ENCODE data around the gene GOSR2.

DNA sequence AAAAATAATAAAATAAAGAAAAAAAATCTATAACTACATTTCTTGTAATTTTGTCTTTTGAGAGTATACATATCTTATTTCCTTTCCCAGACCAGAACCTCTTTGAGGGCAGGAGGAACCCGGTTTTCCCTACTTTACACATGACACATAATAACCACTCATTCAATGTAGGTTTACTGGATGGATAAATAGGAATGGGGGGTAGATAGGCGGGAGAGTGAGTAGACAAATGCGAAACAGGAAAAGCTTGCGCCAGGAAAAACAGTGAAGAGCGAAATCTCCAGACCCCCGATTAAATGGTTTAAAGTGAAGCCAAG lies 515 bp upstream of the GOSR2 start:
- no peak for TF ChIP-seq RNF2 (conservative IDR thresholded peaks at IDR 0.05; ENCODE audit: low read depth)
- no peak for TF ChIP-seq CTCF (CRISPR knock-in tag; IDR thresholded peaks at IDR 0.05)
- TF ChIP-seq, protein P1, sequence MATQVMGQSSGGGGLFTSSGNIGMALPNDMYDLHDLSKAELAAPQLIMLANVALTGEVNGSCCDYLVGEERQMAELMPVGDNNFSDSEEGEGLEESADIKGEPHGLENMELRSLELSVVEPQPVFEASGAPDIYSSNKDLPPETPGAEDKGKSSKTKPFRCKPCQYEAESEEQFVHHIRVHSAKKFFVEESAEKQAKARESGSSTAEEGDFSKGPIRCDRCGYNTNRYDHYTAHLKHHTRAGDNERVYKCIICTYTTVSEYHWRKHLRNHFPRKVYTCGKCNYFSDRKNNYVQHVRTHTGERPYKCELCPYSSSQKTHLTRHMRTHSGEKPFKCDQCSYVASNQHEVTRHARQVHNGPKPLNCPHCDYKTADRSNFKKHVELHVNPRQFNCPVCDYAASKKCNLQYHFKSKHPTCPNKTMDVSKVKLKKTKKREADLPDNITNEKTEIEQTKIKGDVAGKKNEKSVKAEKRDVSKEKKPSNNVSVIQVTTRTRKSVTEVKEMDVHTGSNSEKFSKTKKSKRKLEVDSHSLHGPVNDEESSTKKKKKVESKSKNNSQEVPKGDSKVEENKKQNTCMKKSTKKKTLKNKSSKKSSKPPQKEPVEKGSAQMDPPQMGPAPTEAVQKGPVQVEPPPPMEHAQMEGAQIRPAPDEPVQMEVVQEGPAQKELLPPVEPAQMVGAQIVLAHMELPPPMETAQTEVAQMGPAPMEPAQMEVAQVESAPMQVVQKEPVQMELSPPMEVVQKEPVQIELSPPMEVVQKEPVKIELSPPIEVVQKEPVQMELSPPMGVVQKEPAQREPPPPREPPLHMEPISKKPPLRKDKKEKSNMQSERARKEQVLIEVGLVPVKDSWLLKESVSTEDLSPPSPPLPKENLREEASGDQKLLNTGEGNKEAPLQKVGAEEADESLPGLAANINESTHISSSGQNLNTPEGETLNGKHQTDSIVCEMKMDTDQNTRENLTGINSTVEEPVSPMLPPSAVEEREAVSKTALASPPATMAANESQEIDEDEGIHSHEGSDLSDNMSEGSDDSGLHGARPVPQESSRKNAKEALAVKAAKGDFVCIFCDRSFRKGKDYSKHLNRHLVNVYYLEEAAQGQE (IDR thresholded peaks at IDR 0.05; ENCODE audit: borderline replicate concordance in 1 of 2, low read depth in 1 of 2, low read length in 2 of 2) = no peak
- no peak for TF ChIP-seq IKZF4 (CRISPR knock-in tag; IDR thresholded peaks at IDR 0.05; ENCODE audit: borderline replicate concordance, low read depth, not compliant biosample characterization)

Measured in HepG2 (cell line).